Pancreas (tissue), 10 donors: Measurements from ENCODE around the gene RETREG2. TPM values are rescaled to one million over a fixed set of nuclear protein-coding genes. Genes with fewer than 3 reads are reported as not detected.

Experiments used
- ATAC-seq, 4 donors: fragments of 200-7000 bp; cut with Tn5 transposase; one replicate each; pipeline versions ENCODE4 v1.8.0 to v1.9.1; 2020; ENCODE audit warnings: mild to moderate bottlenecking in 4 of 4, moderate library complexity in 4 of 4
- DNase-seq, 6 donors: peaks; one replicate each; pipeline ENCODE4 v3.0.0-alpha.2; 2020
- FAIRE-seq: peaks from 2 replicates; lab custom pipeline; 2012; peaks lifted over from hg19 to GRCh38; lab: Jason Lieb, UNC
- H3K27ac ChIP-seq, 4 donors: fragments of 200-600 bp; sonication (generic); 1 replicate in 3 of 4; 2 replicates in 1 of 4; pipeline versions ENCODE4 v1.5.0 to v1.8.0; 2020
- H3K27me3 ChIP-seq, 4 donors: fragments of 200-600 bp; one replicate each; pipeline ENCODE4 v1.8.0; 2021
- H3K36me3 ChIP-seq, 3 donors: fragments of 200-600 bp; sonication (generic) in 1 of 3; one replicate each; pipeline versions ENCODE4 v1.5.0 to v1.8.0; 2020 to 2021
- H3K4me1 ChIP-seq, 3 donors: fragments of 200-600 bp; one replicate each; pipeline ENCODE4 v1.8.0; 2021
- H3K4me3 ChIP-seq, 4 donors: fragments of 200-600 bp; sonication (generic) in 2 of 4; one replicate each; pipeline versions ENCODE4 v1.5.0 to v1.8.0; 2020 to 2021
- H3K9me3 ChIP-seq, 4 donors: fragments of 200-600 bp; one replicate each; pipeline ENCODE4 v1.8.0; 2021
- WGBS, 2 donors: extraction: QIAGEN DNeasy Blood & Tissue Kit; methylation state at CpG; one replicate each; pipeline ENCODE4 v1.1.7; 2013; 5-methylcytosine and 5-hydroxymethylcytosine counted together
- intact Hi-C, 3 donors: fragments of 100-400 bp; cut with DNase I; formaldehyde crosslinking; loops; one replicate each; pipeline versions ENCODE4 v1.11.1 to v1.14.2; 2022
- polyA plus RNA-seq, 2 donors: library from polyadenylated mRNA; stranded (reverse); fragments of 200-250 nt; gene quantifications; one replicate each; pipeline ENCODE4 v1.2.3, GENCODE V29; 2013
- total RNA-seq, 6 donors: library from RNA; stranded (reverse); fragmentation: NEBNext Ultra II Directional in 4 of 6; extraction: Animal tissue kit (Norgen Biotek cat#: 25700) in 4 of 6; gene quantifications; one replicate each; pipeline versions ENCODE4 v1.2.1 to v1.2.4, GENCODE V29; 2021 to 2023
- TF ChIP-seq, protein P1 (sequence below), 4 donors: fragments of 200-600 bp; sonication (generic) in 3 of 4; IDR thresholded peaks; one replicate each; pipeline versions ENCODE4 v1.5.0 to v1.8.0; 2021; ENCODE audit warnings: antibody characterized with exemption in 4 of 4
- donor health status: healthy with polysubstance abuse.
- donor health status: DM: no; HTN: no; CAD: no; lungs with moderate emphysema.
- donor health status: DM: no; HTN: no; CAD: no.
- donor health status: control.
- donor health status: control.
- donor health status: Bipolar disorder and iron deficiency.
- donor health status: DM: yes; HTN: yes; CAD: no.
- donor health status: DM: no; HTN: no; CAD: no.
- donor health status: DM: no; HTN: no; CAD: no.
- donor health status: DM: yes; HTN: yes; CAD: no.

Gene RETREG2
- total and polyA plus RNA-seq, 8 donors: 31.6 to 59.4 (median 46.2) TPM

DNA sequence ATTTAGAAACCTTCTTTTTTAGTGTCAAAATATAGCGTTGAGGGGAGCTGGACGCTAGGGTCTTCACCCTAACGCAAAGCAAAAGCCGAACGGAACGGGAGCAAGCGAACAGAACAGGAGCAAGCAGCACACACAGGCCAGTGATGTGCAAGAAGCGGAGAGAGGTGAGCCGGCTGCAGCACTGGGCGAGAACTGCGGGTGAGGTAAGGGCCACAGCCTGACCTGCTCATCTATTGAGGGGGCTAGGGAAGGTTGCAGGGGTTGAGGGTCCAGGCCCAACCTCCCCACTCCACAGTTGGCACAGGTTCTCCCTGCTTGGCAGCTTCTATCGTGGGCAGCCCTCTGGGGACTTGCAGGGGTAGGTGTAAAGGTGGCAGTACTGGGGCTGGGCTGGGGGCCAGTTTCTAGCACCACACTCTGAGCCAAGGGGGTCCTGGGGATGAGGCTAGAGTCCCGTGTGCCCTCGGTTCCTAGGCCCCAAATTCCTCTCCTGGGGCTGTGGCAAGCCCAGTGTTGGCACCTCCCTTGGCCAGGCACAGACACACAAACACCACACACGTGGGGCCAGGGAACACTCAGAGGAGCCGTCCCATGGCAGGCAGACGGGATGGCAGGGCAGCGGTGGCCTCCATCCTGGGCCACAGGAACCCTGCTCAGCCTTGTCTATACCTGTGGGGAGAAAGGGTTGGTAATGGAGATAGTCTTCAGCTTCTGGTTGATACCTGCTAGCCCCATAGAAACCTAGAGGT is 41.9 kb downstream of the RETREG2 start:
- Histone ChIP-seq H3K36me3 (peaks cover 11 to 49% (median 28%) of the 10 kb centered on the region in 3 donors), H3K27me3 (no peaks in the 10 kb centered on the region), H3K27ac (no peak overlapping the region), H3K9me3 (no peaks in the 10 kb centered on the region), H3K4me3 (no peak overlapping the region), H3K4me1 (peaks cover 7 to 20% (median 17%) of the 10 kb centered on the region in 3 donors)
- 90 to 95% methylated on average over 18 of the region's 18 CpGs for WGBS, 2 donors
- intact Hi-C loops: no loop called here
- peak in 1 of 6 donors; percentile 64 for DNase-seq
- TF ChIP-seq, protein P1, sequence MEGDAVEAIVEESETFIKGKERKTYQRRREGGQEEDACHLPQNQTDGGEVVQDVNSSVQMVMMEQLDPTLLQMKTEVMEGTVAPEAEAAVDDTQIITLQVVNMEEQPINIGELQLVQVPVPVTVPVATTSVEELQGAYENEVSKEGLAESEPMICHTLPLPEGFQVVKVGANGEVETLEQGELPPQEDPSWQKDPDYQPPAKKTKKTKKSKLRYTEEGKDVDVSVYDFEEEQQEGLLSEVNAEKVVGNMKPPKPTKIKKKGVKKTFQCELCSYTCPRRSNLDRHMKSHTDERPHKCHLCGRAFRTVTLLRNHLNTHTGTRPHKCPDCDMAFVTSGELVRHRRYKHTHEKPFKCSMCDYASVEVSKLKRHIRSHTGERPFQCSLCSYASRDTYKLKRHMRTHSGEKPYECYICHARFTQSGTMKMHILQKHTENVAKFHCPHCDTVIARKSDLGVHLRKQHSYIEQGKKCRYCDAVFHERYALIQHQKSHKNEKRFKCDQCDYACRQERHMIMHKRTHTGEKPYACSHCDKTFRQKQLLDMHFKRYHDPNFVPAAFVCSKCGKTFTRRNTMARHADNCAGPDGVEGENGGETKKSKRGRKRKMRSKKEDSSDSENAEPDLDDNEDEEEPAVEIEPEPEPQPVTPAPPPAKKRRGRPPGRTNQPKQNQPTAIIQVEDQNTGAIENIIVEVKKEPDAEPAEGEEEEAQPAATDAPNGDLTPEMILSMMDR (IDR thresholded peaks at IDR 0.05): no peak
- no peak for ATAC-seq
- no peak for FAIRE-seq

DNA sequence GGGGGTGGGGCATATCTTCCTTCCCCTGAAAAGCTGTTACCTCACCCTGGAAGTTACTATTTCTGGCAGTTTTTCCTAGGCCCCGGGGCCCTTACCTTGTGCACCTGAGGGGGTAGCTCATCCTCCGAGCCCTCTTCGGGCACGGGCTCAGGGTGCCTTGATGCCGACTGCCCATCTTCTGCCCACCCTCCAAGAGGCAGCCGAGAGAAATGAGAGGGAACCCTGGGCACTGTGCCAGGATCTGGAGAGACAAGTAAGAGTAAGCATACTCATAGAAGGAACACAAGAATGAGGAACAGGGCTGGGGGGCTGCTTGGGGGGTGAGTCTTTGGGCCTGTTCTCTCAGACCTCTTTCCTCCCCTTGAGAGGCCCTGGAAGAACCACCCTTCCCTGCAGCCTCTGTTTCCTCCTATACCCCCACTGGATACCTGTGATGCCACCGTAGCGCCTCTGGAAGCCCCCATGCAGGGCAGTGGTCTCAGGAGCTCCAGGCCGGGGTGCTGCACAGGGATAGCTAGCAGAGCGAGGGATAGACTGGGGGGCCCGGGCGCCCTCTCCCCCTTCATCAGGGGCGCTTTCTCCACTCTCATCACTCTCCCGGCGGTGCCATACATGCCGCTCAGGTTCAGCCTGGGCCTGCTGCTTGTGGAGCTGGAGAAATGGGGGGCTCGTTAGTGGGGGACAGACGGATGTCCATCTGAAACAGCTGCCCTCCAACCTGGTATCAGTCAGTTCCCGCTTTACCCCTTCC is 42.8 kb downstream of the RETREG2 start:
- intact Hi-C loops: no loop called here
- H3K36me3 ChIP-seq: peaks cover 11 to 58% (median 33%) of the 10 kb centered on the region in 3 donors
- DNase-seq (no peak), ATAC-seq (no peak), FAIRE-seq (no peak)
- H3K4me1 ChIP-seq: peaks cover 7 to 20% (median 17%) of the 10 kb centered on the region in 3 donors
- no peaks in the 10 kb centered on the region for H3K9me3 ChIP-seq
- WGBS, 2 donors: 88 to 93% methylated on average over 16 to 19 of the region's 19 CpGs
- H3K4me3 ChIP-seq: no peak overlapping the region
- H3K27me3 ChIP-seq: no peaks in the 10 kb centered on the region
- H3K27ac ChIP-seq: no peak overlapping the region
- TF ChIP-seq, protein P1 (IDR thresholded peaks at IDR 0.05): no peak

DNA sequence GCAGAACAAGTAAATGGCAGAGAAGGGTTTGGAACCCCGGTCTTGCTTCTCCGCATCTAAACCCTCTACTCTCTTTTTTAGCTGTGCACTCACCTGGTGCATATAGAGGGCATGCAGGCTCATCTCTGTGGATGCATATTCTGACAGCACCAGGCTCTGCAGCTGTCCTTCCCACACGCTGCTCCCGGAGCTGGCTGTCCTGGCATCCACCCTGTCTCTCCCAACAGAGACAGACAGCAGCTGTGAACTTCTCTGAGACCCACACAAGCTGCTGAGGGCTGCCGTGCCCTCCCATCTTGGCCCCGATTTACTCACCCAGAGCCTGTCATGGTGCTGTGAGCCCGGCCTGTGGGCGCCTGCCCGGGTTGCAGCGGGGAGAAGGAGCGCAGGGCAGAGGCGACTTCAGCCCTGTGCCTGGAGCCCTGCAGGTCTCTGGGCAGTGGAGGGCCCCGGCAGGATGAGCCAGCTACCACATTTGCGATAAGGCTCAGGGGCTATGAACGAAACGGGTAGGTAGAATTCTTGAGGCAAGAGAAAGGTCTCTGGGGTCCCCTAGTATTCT is 44.0 kb downstream of the RETREG2 start:
- peaks cover 11 to 58% (median 33%) of the 10 kb centered on the region in 3 donors for H3K36me3 ChIP-seq
- H3K27me3 ChIP-seq: no peaks in the 10 kb centered on the region
- ATAC-seq (no peak), DNase-seq (no peak), FAIRE-seq (no peak)
- H3K4me1 ChIP-seq: peaks cover 7 to 20% (median 17%) of the 10 kb centered on the region in 3 donors
- intact Hi-C loops: no loop called here
- no peak overlapping the region for H3K27ac ChIP-seq
- no peak overlapping the region for H3K4me3 ChIP-seq
- no peaks in the 10 kb centered on the region for H3K9me3 ChIP-seq
- TF ChIP-seq, protein P1 (IDR thresholded peaks at IDR 0.05): no peak
- 92 to 94% methylated on average over 16 of the region's 16 CpGs for WGBS, 2 donors

DNA sequence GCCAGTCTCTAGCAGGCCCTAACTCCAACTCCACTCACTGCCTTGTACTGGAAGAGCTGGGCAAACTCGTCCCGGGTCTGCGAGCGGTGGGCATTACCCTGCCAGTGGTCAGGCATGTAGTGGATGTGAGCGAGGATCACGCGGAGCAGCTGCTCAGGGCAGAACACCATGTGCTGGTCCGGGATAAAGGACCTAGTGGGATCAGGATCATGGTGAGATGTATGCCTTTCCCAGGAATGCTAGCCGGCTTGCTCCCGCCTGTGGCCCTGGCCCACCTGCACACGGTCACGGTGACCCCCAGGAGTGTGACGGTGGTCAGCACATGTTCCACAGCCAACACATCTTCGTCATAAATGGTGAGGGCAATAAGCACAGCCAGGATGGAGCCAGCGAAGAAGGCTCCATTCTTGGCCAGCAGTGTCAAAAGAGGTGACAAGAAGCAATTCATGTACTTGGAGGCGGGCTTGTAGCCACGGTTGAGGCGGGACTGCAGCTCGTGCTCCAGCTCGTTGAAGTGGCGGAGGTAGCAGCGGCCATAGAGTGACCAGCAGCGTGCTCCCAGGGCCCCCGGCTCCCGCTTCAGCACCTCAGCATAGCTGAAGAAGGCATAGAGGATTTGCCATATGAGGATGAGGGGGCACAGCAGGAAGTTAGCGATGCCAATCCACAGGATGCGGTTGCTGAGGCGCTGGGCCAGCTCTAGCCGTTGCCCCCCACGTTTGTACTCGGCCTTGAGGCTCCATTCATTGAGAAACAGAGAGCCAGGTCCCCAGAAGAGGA is 45.9 kb downstream of the RETREG2 start:
- H3K36me3 ChIP-seq: peaks cover 11 to 58% (median 33%) of the 10 kb centered on the region in 3 donors
- intact Hi-C loops: no loop called here
- H3K27me3 ChIP-seq: no peaks in the 10 kb centered on the region
- H3K9me3 ChIP-seq: no peaks in the 10 kb centered on the region
- FAIRE-seq (no peak), DNase-seq (no peak), ATAC-seq (no peak)
- no peak overlapping the region for H3K27ac ChIP-seq
- H3K4me3 ChIP-seq: no peak overlapping the region
- WGBS, 2 donors: 92% methylated on average over 31 of the region's 31 CpGs
- TF ChIP-seq, protein P1 (IDR thresholded peaks at IDR 0.05): no peak
- peaks cover 15 to 18% (median 15%) of the 10 kb centered on the region in 3 donors for H3K4me1 ChIP-seq
